ENCODE measurements around the gene C1orf159.

The C1orf159 gene

DNA sequence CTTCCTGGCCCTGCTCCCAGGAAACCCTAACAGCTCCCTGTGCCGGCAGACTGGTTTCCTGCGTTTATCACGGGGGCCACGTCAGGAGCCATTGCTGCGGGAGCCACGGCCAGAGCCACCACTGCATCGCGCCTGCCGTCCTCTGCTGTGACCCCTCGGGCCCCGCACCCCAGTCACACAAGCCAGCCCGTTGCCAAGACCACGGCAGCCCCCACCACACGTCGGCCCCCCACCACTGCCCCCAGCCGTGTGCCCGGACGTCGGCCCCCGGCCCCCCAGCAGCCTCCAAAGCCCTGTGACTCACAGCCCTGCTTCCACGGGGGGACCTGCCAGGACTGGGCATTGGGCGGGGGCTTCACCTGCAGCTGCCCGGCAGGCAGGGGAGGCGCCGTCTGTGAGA lies 67.9 kb downstream of the C1orf159 start:
- peaks cover 66% of the 10 kb centered on the region for H3K36me3 ChIP-seq
- H3K27me3 ChIP-seq (ENCODE audit: insufficient read depth, low read depth, severe bottlenecking), result no peaks in the 10 kb centered on the region
- TF ChIP-seq, protein P1, sequence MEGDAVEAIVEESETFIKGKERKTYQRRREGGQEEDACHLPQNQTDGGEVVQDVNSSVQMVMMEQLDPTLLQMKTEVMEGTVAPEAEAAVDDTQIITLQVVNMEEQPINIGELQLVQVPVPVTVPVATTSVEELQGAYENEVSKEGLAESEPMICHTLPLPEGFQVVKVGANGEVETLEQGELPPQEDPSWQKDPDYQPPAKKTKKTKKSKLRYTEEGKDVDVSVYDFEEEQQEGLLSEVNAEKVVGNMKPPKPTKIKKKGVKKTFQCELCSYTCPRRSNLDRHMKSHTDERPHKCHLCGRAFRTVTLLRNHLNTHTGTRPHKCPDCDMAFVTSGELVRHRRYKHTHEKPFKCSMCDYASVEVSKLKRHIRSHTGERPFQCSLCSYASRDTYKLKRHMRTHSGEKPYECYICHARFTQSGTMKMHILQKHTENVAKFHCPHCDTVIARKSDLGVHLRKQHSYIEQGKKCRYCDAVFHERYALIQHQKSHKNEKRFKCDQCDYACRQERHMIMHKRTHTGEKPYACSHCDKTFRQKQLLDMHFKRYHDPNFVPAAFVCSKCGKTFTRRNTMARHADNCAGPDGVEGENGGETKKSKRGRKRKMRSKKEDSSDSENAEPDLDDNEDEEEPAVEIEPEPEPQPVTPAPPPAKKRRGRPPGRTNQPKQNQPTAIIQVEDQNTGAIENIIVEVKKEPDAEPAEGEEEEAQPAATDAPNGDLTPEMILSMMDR (IDR thresholded peaks at IDR 0.05; ENCODE audit: low read depth, low read length), result no peak
- H3K4me3 ChIP-seq (ENCODE audit: low read depth, low read length), result no peak overlapping the region
- H3K9me3 ChIP-seq (ENCODE audit: severe bottlenecking), result no peaks in the 10 kb centered on the region
- no peak for DNase-seq
- no peak overlapping the region for H3K27ac ChIP-seq

DNA sequence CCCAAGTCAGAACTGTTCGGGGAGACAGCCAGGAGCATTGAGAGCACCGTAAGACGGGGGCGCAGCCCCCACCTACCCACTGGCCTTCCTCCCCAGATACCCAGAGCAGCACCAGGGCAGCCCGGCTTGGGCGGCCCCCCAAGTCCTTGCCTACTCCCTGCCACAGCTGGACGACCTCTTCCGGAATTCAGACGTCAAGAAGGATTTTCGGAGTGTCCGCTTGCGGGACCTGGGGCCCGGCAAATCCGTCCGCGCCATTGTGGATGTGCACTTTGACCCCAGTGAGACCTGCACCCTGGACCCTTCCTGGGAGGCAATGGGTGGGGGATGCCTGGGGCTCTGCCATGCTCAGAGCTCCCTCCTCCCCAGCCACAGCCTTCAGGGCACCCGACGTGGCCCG lies 68.5 kb downstream of the C1orf159 start:
- TF ChIP-seq, protein P1 (IDR thresholded peaks at IDR 0.05; ENCODE audit: low read depth, low read length), result no peak
- peaks cover 70% of the 10 kb centered on the region for H3K36me3 ChIP-seq
- H3K9me3 ChIP-seq (ENCODE audit: severe bottlenecking), result no peaks in the 10 kb centered on the region
- no peak for DNase-seq
- no peaks in the 10 kb centered on the region for H3K27me3 ChIP-seq (ENCODE audit: insufficient read depth, low read depth, severe bottlenecking)
- H3K27ac ChIP-seq, result no peak overlapping the region
- H3K4me3 ChIP-seq (ENCODE audit: low read depth, low read length), result no peak overlapping the region

DNA sequence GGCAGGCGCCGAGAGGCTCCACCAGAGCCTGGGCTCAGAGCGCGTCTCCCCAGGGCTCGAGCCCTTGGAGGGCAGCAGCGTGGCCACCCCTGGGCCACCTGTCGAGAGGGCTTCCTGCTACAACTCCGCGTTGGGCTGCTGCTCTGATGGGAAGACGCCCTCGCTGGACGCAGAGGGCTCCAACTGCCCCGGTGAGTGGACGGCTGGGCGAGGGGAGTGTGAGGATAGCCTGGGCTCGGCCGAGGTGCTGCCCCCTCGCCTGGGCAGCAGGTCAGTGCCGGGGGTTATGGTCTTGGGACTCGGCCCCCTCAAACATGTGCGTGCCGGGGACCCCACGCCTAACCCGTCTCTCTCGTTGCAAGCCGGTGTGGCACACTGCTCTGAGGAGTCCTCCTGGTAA lies 69.1 kb downstream of the C1orf159 start:
- Histone ChIP-seq H3K4me3 (ENCODE audit: low read depth, low read length) (no peak overlapping the region), H3K27me3 (ENCODE audit: insufficient read depth, low read depth, severe bottlenecking) (no peaks in the 10 kb centered on the region), H3K9me3 (ENCODE audit: severe bottlenecking) (no peaks in the 10 kb centered on the region), H3K27ac (no peak overlapping the region), H3K36me3 (peaks cover 71% of the 10 kb centered on the region)
- no peak for DNase-seq
- TF ChIP-seq, protein P1 (IDR thresholded peaks at IDR 0.05; ENCODE audit: low read depth, low read length), result no peak

DNA sequence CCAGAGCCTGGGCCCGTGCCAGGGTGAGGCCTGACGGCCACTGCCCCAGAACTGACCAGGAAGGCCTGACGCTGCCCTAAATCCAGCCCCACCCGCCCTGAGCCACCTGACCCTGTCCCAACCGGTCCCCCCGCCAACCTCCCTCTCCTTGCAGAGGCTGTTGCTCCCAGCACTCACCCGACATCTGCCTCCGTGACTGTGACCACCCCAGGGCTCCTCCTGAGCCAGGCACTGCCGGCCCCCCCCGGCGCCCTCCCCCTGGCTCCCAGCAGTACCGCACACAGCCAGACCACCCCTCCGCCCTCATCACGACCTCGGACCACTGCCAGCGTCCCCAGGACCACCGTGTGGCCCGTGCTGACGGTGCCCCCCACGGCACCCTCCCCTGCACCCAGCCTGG lies 69.6 kb downstream of the C1orf159 start:
- DNase-seq, result no peak
- no peak overlapping the region for H3K27ac ChIP-seq
- H3K27me3 ChIP-seq (ENCODE audit: insufficient read depth, low read depth, severe bottlenecking), result no peaks in the 10 kb centered on the region
- TF ChIP-seq, protein P1 (IDR thresholded peaks at IDR 0.05; ENCODE audit: low read depth, low read length), result no peak
- H3K4me3 ChIP-seq (ENCODE audit: low read depth, low read length), result no peak overlapping the region
- no peaks in the 10 kb centered on the region for H3K9me3 ChIP-seq (ENCODE audit: severe bottlenecking)
- peaks cover 68% of the 10 kb centered on the region for H3K36me3 ChIP-seq

DNA sequence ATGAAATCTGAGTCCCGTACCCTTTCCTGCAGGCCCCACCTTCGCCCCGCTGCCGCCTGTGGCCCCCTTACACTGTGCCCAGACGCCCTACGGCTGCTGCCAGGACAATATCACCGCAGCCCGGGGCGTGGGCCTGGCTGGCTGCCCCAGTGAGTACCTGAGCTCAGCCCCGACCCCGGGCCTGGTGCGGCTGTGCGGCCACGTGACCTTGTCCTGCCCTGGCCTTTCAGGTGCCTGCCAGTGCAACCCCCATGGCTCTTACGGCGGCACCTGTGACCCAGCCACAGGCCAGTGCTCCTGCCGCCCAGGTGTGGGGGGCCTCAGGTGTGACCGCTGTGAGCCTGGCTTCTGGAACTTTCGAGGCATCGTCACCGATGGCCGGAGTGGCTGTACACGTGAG lies 70.8 kb downstream of the C1orf159 start:
- Histone ChIP-seq H3K27ac (no peak overlapping the region), H3K4me3 (ENCODE audit: low read depth, low read length) (no peak overlapping the region), H3K27me3 (ENCODE audit: insufficient read depth, low read depth, severe bottlenecking) (no peaks in the 10 kb centered on the region), H3K9me3 (ENCODE audit: severe bottlenecking) (no peaks in the 10 kb centered on the region), H3K36me3 (peaks cover 61% of the 10 kb centered on the region)
- TF ChIP-seq, protein P1 (IDR thresholded peaks at IDR 0.05; ENCODE audit: low read depth, low read length), result no peak
- no peak for DNase-seq

DNA sequence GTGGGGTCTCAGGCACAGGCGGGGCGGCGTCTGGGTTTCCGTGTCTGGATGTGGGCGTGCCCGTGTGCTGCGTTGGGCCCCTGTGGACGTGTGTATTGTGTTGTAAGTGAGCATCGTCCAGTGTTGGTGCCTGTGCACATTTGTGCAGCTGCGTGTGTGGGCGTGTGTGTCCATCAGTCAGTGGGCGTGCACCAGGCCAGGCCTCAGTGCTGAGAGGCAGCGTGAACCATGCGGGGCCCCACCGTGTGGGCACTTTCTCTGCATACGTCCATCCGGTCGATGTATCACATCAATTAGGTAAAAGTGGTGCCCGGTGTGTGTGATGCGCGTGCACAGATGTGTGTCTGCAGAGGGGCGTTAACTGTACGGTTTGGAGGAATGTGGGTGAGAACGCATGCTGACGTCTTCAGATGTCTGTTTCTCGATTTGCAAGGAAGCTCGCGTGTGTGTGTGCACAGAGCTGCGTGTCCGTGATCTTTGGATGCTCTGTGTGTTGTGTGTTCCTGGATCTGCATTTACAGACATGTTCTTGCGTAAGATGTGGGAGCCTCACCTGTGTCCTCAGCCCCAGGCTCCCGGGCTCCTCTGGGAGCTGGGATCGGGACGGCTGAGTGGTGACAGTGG lies 71.3 kb downstream of the C1orf159 start:
- no peak for DNase-seq
- TF ChIP-seq, protein P1 (IDR thresholded peaks at IDR 0.05; ENCODE audit: low read depth, low read length), result no peak
- Histone ChIP-seq H3K36me3 (peaks cover 60% of the 10 kb centered on the region), H3K9me3 (ENCODE audit: severe bottlenecking) (peaks cover 3% of the 10 kb centered on the region), H3K27me3 (ENCODE audit: insufficient read depth, low read depth, severe bottlenecking) (no peaks in the 10 kb centered on the region), H3K27ac (no peak overlapping the region), H3K4me3 (ENCODE audit: low read depth, low read length) (no peak overlapping the region)
